WI38 (cell line): ENCODE measurements around the gene KRTAP5-4.
"Not testable (repeated sequence)": the region's sequence is repeated elsewhere in the genome, so short reads cannot be mapped to it uniquely, and the experiment has no call there.

Experiments used
- H3K4me3 ChIP-seq: 2 replicates; pipeline ENCODE4 v1.5.1; 2011; ENCODE audit warnings: low read depth, mild to moderate bottlenecking, control low read depth, low read length
- TF ChIP-seq, protein P1 (sequence below): IDR thresholded peaks from 2 replicates; pipeline ENCODE4 v1.5.1; 2012; ENCODE audit warnings: low read depth, mild to moderate bottlenecking, control low read depth, low read length

KRTAP5-4 gene

DNA sequence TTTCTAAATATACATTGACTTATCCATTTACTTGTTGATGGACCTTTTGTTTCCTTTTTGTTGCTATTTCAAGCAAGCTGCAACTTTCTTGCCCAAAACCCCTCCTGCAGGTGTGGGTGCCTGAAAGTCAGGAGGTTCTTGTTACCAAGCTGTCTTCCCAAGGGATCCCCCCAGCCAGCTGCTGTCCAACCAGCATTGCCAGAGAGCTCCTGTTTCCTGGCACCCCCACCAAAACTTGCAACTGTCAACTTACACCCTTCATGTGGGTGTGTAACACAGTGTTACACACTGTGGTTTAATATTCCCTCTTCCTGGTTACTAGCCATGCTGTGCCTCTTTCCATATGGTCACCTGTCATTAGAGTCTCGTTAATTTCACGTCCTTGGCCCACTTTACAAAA, 35.2 kb downstream of the KRTAP5-4 start:
- H3K4me3 ChIP-seq: no peak overlapping the region
- TF ChIP-seq, protein P1, sequence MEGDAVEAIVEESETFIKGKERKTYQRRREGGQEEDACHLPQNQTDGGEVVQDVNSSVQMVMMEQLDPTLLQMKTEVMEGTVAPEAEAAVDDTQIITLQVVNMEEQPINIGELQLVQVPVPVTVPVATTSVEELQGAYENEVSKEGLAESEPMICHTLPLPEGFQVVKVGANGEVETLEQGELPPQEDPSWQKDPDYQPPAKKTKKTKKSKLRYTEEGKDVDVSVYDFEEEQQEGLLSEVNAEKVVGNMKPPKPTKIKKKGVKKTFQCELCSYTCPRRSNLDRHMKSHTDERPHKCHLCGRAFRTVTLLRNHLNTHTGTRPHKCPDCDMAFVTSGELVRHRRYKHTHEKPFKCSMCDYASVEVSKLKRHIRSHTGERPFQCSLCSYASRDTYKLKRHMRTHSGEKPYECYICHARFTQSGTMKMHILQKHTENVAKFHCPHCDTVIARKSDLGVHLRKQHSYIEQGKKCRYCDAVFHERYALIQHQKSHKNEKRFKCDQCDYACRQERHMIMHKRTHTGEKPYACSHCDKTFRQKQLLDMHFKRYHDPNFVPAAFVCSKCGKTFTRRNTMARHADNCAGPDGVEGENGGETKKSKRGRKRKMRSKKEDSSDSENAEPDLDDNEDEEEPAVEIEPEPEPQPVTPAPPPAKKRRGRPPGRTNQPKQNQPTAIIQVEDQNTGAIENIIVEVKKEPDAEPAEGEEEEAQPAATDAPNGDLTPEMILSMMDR: no peak

DNA sequence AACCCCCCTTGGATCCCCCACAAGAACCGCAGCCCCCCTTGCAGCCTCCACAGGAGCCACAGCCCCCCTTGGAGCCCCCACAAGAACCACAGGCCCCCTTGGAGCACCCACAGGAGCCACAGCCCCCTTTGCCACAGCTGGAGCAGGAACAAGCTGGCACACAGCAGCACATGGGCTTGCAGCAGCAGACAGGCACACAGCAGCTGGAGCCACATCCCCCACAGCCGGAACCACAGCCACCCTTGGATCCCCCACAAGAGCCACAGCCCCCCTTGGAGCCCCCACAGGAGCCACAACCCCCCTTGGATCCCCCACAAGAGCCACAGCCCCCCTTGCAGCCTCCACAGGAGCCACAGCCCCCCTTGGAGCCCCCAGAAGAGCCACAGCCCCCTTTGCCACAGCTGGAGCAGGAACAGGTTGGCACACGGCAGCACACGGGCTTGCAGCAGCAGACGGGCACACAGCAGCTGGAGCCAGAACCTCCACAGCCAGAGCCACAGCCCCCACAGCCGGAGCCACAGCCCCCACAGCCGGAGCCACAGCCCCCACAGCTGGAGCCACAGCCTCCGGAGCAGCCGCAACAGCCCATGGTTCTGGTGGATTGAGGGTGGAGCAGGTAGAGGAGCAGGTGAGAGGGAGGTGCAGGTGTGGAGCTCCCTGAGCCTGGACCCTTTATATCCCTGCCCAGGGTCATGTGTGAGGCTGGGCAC, 37.1 kb downstream of the KRTAP5-4 start, which contains the start of gene KRTAP5-1:
TSS of gene KRTAP5-1 (minus strand) at position 623 of the 710 bp plus-strand sequence. CDS start at position 589, 34 bp downstream.
- H3K4me3 ChIP-seq: not testable (repeated sequence)

DNA sequence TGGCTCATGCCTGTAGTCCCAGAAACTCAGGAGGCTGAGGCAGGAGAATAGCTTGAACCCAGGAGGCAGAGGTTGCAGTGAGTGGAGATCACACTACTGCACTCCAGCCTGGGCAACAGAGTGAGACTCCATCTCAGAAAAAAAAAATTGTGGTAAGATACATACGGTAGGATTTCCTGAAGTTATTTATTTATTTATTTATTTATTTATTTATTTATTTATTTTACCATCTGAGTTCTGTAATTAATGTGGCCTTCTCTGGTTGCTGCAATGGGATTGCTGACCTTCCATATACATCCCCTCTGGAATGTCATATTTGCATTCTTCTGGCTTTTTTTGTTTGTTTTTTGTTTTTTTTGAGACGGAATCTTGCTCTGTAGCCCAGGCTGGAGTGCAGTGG, 39.0 kb downstream of the KRTAP5-4 start:
- H3K4me3 ChIP-seq: not testable (repeated sequence)

DNA sequence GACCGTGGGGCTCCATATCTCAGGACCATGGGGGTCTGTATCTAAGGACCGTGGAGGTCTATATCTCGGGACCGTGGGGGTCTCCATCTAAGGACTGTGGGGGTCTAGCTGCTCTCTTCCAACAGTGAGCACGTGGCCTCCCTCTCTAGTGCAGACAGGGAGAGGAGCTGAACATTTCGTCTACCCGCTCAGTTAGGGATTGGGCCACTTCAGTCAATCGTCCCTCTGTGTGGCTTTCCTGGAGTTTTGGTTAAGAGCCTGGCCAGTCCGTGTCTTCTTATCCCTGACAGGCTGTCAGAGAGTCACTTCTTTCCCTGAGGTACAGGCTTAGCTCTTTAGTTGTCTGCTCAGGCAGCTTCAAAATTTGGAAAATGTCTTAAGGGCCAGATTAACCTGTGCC, 40.0 kb downstream of the KRTAP5-4 start:
- TF ChIP-seq, protein P1: no peak
- no peak overlapping the region for H3K4me3 ChIP-seq

DNA sequence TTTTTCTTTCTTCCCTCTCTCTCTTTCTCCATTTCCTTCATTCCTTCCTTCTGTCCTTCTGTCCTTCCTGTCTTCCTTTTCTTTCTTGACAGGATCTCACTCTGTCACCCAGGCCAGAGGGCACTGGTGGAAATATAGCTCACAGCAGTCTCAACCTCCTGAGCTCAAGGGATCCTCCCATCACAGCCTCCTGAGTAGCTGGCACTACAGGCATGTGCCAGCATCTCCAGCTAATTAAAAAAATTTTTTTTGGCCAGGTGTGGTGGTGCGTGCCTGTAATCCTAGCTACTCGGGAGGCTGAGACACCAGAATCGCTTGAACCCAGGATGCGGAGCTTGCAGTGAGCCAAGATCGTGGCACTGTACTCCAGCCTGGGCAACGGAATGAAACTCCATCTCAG, 45.1 kb downstream of the KRTAP5-4 start:
- no peak overlapping the region for H3K4me3 ChIP-seq
- TF ChIP-seq, protein P1: no peak

DNA sequence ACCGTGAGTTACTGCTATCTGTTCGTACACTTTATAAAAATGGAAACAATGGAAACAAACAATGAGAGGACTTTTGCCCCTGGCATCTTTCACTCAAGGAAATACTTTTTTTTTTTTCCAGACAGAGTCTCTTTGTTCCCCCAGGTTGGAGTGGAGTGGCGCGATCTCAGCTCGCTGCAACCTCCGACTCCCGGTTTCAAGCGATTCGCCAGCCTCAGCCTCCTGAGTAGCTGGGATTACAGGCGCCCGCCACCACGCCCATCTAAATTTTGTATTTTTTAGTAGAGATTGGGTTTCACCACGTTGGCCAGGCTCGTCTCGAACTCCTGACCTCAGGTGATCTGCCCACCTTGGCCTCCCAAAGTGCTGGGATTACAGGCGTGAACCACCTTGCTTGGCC, 46.2 kb downstream of the KRTAP5-4 start:
- not testable (repeated sequence) for H3K4me3 ChIP-seq

DNA sequence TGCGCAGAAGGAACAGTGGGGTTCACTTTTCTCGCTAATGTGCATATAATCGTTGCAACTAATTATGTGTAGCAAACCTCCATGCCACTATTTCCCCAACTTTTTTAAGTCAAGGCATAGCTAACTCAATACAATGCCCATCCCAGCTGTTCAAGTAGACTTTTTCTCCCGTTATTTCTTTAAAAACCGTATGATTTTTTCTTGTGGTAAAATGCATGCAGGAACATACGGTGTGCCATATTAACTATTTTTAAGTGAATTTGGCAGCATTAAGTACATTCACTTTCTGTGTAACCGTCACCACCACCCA, 47.0 kb downstream of the KRTAP5-4 start:
- H3K4me3 ChIP-seq: no peak overlapping the region
- TF ChIP-seq, protein P1: no peak

DNA sequence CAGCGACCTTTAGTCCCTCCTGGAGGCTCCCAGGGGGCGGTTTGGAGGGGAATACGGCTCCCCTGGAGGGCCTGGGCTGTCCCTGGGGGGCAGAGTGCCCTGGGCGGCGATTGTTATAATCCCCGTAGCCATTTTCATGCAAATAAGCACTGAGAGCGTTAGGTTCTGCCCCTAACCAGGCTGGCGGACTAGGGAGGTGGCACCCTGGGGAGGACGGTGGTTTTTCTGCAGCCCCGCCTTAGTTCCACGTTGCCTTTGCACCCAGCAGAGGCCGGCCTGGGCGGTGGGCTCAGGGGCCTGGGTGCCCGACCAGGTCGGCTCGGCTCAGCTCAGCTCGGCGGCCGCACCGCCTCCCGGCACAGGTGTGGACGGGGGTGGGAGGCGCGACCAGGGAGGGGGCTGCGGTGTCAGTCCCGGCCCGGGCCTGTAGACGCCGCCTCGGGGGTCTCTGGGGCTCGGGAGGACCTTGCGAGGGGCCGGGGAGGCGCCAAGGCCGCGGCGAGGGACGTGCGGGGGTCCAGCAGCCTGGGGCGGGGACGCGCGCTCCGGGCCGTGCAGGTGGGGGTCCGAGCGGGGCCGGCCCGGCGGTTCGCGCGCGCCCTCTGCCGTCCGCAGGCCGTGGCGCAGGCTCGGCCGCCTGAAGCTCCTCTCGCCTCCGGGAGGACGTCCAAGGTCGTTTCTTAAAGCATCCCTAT, 47.6 kb downstream of the KRTAP5-4 start:
- H3K4me3 ChIP-seq: no peak overlapping the region
- TF ChIP-seq, protein P1: peak; percentile 54

DNA sequence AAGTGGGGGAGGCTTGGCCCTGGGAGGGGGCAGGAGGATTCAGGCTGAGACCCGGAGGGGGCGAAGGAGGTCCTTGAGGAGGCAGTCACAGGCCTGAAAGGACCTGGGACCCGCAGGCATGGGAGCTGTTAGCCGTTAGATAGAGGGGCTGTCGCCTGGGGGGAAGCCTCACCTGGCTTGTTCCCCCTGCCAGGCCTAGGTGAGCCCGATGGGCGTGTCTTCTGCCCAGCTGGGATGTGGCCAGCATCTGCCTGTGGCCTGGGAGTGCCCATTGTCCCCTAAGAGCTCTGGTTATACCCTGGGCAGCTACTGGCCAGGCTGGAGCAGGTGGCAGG, 48.1 kb downstream of the KRTAP5-4 start:
- no peak overlapping the region for H3K4me3 ChIP-seq

More for the DNA sequence above, 48.1 kb downstream of the KRTAP5-4 start:
- TF ChIP-seq, protein P1: no peak
